Endothelial cell (in vitro differentiated cells): ENCODE results near the gene TAS1R3. TPM values are rescaled to one million over a fixed set of nuclear protein-coding genes. Genes with fewer than 3 reads are reported as not detected.

ENCODE experiments used
- DNase-seq: peaks from one replicate; pipeline ENCODE4 v3.0.0; 2021; ENCODE audit warnings: low spot score
- H3K27ac Mint-ChIP-seq: one replicate; pipeline ENCODE4 v1.8.0; 2021; ENCODE audit warnings: mixed read lengths, inconsistent platforms; ENCODE audit not compliant: unreplicated experiment
- H3K27me3 Mint-ChIP-seq: one replicate; pipeline ENCODE4 v1.8.0; 2021; ENCODE audit warnings: mild to moderate bottlenecking, moderate library complexity, mixed read lengths, inconsistent platforms; ENCODE audit not compliant: unreplicated experiment
- H3K36me3 Mint-ChIP-seq: one replicate; pipeline ENCODE4 v1.8.0; 2021; ENCODE audit warnings: mild to moderate bottlenecking, low read depth, mixed read lengths, inconsistent platforms; ENCODE audit not compliant: unreplicated experiment
- H3K4me1 Mint-ChIP-seq: one replicate; pipeline ENCODE4 v1.8.0; 2021; ENCODE audit warnings: mild to moderate bottlenecking, mixed read lengths, inconsistent platforms; ENCODE audit not compliant: unreplicated experiment
- H3K4me3 Mint-ChIP-seq: one replicate; pipeline ENCODE4 v1.8.0; 2021; ENCODE audit warnings: mild to moderate bottlenecking, mixed read lengths, inconsistent platforms; ENCODE audit not compliant: unreplicated experiment
- H3K9me3 Mint-ChIP-seq: one replicate; pipeline ENCODE4 v1.8.0; 2021; ENCODE audit warnings: mixed read lengths, inconsistent platforms; ENCODE audit not compliant: unreplicated experiment
- CTCF ChIP-seq: fragments of 200-600 bp; sonication (generic); IDR thresholded peaks from one replicate; pipeline ENCODE4 v1.5.0; 2021; ENCODE audit warnings: antibody characterized with exemption; ENCODE audit not compliant: unreplicated experiment
- total RNA-seq: library from RNA; stranded (reverse); fragmentation: NEBNext Ultra II Directional; extraction: Animal tissue kit (Norgen Biotek cat#: 25700); gene quantifications from one replicate; pipeline ENCODE4 v1.2.1, GENCODE V29; 2021; ENCODE audit not compliant: unreplicated experiment

The TAS1R3 gene
- total RNA-seq, 1 donor from 2014 or later, result 1.2 TPM

DNA sequence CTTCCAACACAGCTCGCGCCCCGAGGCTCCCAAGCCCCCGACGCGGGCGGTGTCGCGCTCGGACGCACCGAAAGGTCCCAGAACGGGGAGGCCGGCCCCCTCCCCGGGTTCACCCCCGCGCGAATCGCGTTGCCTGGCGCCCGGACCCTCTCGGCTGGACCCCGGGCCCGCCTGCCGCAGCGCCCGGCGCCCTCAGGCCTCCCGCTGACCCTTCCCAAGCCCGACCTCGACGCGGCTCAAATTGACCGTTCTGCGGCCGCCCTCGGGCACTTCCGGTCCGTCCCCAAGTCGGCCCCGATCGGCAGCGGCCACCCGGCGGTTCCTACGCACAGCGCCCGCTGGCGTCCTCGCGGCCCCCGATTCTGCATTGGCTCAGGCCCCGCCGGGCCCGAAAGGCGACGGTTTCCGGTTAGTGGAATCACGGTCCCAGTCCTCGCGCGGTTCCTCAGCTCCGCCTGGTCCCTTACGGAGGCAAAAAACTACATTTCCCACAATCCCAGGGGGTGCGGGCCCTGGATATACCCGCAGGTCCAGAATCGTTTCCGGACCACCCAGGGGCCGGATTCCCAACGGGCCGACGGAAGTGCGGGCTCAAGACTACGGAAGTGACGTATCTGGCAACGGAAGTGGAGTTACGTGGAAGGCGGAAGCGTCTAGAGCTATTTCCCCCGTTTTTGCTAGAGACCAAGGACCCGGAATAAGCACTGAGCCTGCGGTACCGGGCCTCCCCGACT is 44.0 kb downstream of the TAS1R3 start, which contains the start of gene AURKAIP1:
AURKAIP1 (minus strand) TSS at position 279 of the 734 bp plus-strand sequence. CDS start 451 bp downstream, outside the sequence.
- Mint-ChIP-seq H3K4me1 (peaks cover 4% of the 10 kb centered on the region), H3K36me3 (peaks cover 4% of the 10 kb centered on the region), H3K27me3 (peaks cover 5% of the 10 kb centered on the region), H3K4me3 (peak within 1 kb of the TSS; percentile 89), H3K9me3 (no peaks in the 10 kb centered on the region), H3K27ac (peak within 1 kb of the TSS; percentile 95)
- DNase-seq, result peak; percentile 94
- TF ChIP-seq CTCF, result no peak

DNA sequence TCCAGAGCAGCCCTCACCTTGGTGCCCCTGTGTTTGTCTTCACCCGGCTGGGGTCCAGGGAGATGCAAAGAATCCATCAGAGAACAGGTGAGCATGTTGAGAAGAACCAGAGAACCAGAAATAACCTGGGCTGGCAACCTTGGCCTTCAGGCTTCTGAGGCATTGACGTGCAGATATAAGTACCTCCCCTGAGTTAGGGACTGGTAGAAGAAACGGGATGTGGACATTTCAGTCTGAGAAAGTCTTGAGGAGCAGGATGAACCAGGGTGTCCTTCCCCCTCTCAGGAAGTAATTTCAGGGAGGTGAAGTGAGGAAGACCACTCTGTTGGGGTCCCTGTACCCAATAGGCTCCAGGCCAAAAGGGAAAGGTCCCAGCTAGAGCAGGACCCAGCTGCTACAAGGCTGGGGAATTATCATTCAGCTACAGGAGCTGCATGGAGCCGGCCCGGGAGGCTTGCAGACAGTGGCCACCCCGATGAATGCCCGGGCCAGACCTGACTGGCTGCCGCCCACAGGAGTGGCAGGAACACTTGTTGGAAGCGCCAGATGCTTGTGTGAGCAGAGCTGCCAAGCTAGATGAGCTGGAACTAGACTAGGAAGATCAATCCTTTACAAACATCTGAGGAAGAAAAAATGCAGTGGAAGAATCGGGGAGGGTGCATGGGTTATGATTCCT is 45.6 kb downstream of the TAS1R3 start:
- peaks cover 4% of the 10 kb centered on the region for H3K27me3 Mint-ChIP-seq
- peaks cover 5% of the 10 kb centered on the region for H3K36me3 Mint-ChIP-seq
- peak overlapping the region; percentile 37 for H3K4me3 Mint-ChIP-seq
- H3K4me1 Mint-ChIP-seq, result peaks cover 4% of the 10 kb centered on the region
- TF ChIP-seq CTCF, result no peak
- DNase-seq, result no peak
- peak overlapping the region; percentile 86 for H3K27ac Mint-ChIP-seq
- H3K9me3 Mint-ChIP-seq, result no peaks in the 10 kb centered on the region

DNA sequence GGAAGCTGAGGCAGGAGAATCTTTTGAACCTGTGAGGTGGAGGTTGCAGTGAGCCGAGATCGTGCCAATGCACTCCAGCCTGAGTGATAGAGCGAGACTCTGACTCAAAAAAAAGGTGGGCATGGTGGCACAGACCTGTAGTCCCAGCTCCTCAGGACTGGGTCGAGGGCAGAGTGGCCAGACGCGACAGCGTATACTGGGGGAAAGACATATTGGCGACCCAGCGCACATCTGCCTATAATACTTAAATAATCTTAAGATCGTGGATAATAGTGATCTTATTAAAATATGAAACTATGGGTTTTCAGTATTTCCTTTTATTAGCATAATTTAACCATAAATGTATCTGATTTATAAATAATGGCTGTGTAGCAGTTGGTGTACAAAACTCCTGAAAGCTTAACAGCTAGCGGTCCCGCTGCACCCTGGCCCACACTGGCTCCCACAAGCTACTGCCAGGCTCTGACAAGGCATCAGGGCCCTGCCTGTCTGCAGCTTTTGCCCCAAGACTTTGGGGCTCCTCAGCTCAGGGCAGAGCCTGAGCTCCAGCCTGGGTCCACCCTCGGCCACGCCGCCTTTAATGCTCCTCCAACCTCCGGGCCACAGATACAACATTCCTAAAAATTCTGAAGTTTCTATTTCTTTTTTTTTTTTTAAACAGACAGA is 46.6 kb downstream of the TAS1R3 start:
- Mint-ChIP-seq H3K4me3 (no peak overlapping the region), H3K36me3 (peaks cover 10% of the 10 kb centered on the region), H3K9me3 (no peaks in the 10 kb centered on the region), H3K27ac (peak overlapping the region; percentile 48), H3K4me1 (peaks cover 4% of the 10 kb centered on the region), H3K27me3 (peaks cover 4% of the 10 kb centered on the region)
- no peak for TF ChIP-seq CTCF
- DNase-seq, result no peak

GRCh38 chr1:1380860-1381259 is 49.8 kb downstream of the TAS1R3 start:
- no peak overlapping the region for H3K4me3 Mint-ChIP-seq
- H3K4me1 Mint-ChIP-seq, result no peaks in the 10 kb centered on the region
- no peak overlapping the region for H3K27ac Mint-ChIP-seq
- TF ChIP-seq CTCF, result no peak
- no peak for DNase-seq
- peaks cover 11% of the 10 kb centered on the region for H3K36me3 Mint-ChIP-seq
- no peaks in the 10 kb centered on the region for H3K9me3 Mint-ChIP-seq
- H3K27me3 Mint-ChIP-seq, result peaks cover 3% of the 10 kb centered on the region
